ENCODE results near the gene IZUMO2.
A peak's percentile ranks its signal among the peaks of the same experiment; 100 is the strongest.
"Not testable (repeated sequence)": the region's sequence is repeated elsewhere in the genome, so short reads cannot be mapped to it uniquely, and the experiment has no call there.

The IZUMO2 gene

GRCh38 chr19:50140118-50140845 is 22.8 kb downstream of the IZUMO2 start:
- DNase-seq (ENCODE audit: low spot score in 2 of 2); H3K36me3 ChIP-seq (replicated peaks); in situ Hi-C loops (cut with MboI; ENCODE audit: low sequenced_read_pairs); H3K27me3 ChIP-seq (ENCODE audit: low read depth); H3K9me3 ChIP-seq; H3K4me1 ChIP-seq; H3K4me3 ChIP-seq: not testable (repeated sequence)

DNA sequence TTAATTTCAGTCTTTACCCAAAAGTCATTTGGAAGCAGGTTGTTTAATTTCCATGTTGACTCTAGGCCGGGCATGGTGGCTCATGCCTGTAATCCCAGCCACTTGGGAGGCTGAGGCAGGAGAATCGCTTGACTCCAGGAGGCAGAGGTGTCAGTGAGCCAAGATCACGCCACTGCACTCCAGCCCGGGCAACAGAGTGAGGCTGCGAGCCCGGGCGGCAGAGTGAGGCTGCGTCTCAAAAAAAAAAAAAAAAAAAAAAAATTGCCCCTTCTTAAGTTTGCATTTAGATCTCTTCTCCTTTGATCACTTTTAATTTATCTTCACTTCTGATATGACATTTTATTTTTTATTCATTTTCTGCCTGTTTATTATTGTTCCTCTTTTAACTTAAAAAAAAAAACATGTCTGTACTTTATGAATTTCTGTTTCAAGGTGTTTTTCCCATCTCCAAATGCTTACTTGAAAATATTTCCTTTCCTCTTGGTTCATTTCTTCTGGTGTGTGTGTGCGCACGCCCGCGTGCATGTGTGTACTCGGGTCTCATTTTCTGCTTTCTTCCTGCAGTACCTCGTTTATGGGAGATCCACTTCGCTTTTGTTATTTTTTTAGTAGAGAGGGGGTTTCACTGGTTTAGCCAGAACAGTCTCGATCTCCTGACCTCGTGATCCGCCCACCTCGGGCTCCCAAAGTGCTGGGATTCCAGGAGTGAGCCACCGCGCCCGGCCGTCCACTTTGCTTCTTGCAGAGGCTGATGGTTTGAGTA is 26.3 kb downstream of the IZUMO2 start:
- H3K9me3 ChIP-seq; in situ Hi-C loops (cut with MboI; ENCODE audit: low sequenced_read_pairs): not testable (repeated sequence)

DNA sequence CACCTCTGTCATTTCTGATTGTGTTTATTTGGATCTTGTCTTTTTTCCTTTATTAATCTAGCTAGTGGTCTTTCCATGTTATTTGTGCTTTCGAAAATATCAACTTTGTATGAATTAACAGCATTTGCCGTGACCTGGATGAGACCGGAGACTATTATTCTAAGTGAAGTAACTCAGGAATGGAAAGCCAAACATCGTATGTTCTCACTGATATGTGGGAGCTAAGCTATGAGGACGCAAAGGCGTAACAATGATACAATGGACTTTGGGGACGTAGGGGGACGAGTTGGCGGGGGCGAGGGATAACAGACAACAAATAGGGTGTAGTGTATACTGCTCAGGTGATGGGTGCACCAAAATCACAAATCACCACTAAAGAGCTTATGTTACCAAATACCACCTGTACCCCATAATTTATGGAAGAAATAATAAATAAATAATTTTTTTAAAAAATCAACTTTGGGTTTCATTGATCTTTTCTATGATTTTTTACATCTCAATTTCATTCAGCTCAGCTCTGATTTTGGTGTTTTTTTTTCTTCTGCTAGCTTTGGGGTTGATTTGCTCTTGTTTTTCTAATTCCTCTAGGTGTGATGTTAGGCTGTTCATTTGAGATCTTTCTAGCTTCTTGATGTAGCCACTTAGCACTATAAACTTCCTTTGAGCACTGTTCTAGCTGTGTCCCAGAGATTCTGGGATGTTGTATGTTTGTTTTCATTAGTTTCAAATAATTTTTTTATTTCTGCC is 27.1 kb downstream of the IZUMO2 start:
- H3K36me3 ChIP-seq (replicated peaks); H3K4me1 ChIP-seq; H3K4me3 ChIP-seq; in situ Hi-C loops (cut with MboI; ENCODE audit: low sequenced_read_pairs); H3K27me3 ChIP-seq (ENCODE audit: low read depth); H3K9me3 ChIP-seq: not testable (repeated sequence)
- DNase-seq (ENCODE audit: low spot score in 2 of 2) = peak in 1 of 2 experiments; percentile 10

More for the DNA sequence above, 26.3 kb downstream of the IZUMO2 start:
- not testable (repeated sequence) for H3K4me1 ChIP-seq; H3K4me3 ChIP-seq; H3K27me3 ChIP-seq (ENCODE audit: low read depth); H3K36me3 ChIP-seq (replicated peaks)
- peak in 1 of 2 experiments; percentile 11 for DNase-seq (ENCODE audit: low spot score in 2 of 2)

DNA sequence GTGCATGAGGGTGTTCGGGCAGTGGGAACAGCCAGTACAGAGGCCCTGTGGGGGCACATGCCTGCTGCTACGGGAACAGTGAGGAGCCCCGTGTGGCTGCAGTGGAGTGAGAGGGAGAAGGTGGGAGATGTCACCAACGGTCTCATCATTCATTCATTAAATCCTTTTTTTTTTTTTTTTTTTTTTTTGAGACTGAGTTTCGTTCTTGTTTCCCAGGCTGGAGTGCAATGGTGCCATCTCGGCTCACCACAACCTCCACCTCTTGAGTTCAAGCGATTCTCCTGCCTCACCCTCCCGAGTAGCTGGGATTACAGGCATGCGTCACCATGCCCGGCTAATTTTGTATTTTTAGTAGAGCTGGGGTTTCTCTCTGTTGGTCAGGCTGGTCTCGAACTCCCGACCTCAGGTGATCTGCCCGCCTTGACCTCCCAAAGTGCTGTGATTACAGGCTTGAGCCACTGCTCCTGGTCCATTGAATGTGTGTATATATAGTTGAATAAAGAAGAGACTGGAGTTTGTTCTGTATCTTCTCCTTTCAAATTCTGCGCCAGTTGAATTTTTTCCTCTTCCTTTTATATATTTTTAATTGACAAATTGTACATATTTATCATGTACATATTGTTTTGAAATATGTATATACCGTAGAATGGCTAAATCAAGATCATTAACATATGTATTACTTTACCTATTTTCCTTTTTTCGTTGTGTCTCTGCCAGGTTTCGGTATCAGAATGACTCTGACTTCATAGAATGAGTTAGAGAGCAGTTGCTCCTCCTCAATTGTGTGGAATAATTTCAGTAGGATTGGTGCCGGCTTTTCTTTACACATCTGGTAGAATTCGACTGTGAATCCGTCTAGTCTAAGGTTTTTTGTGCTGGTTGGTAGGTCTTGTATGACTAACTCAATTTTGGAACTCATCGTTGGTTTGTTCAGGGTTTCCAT is 28.0 kb downstream of the IZUMO2 start:
- H3K4me1 ChIP-seq; in situ Hi-C loops (cut with MboI; ENCODE audit: low sequenced_read_pairs); H3K27me3 ChIP-seq (ENCODE audit: low read depth); H3K4me3 ChIP-seq; H3K9me3 ChIP-seq; DNase-seq (ENCODE audit: low spot score in 2 of 2); H3K36me3 ChIP-seq (replicated peaks): not testable (repeated sequence)

GRCh38 chr19:50133518-50134492 is 29.3 kb downstream of the IZUMO2 start:
- in situ Hi-C loops (cut with MboI; ENCODE audit: low sequenced_read_pairs); H3K36me3 ChIP-seq (replicated peaks); H3K4me1 ChIP-seq; DNase-seq (ENCODE audit: low spot score in 2 of 2); H3K27me3 ChIP-seq (ENCODE audit: low read depth); H3K9me3 ChIP-seq; H3K4me3 ChIP-seq: not testable (repeated sequence)

- in situ Hi-C loops (cut with MboI; ENCODE audit: low sequenced_read_pairs); H3K4me1 ChIP-seq; H3K36me3 ChIP-seq (replicated peaks); DNase-seq (ENCODE audit: low spot score in 2 of 2); H3K4me3 ChIP-seq; H3K27me3 ChIP-seq (ENCODE audit: low read depth); H3K9me3 ChIP-seq: not testable (repeated sequence)
Measured at GRCh38 chr19:50104012-50104411, 59.1 kb downstream of the IZUMO2 start.

GRCh38 chr19:50103405-50103804 is 59.7 kb downstream of the IZUMO2 start:
- H3K9me3 ChIP-seq; in situ Hi-C loops (cut with MboI; ENCODE audit: low sequenced_read_pairs); H3K27me3 ChIP-seq (ENCODE audit: low read depth); H3K4me1 ChIP-seq; DNase-seq (ENCODE audit: low spot score in 2 of 2); H3K4me3 ChIP-seq; H3K36me3 ChIP-seq (replicated peaks): not testable (repeated sequence)
